HepG2 (cell line): ENCODE data around the gene C1QL2. TPM values are rescaled to one million over a fixed set of nuclear protein-coding genes. Genes with fewer than 3 reads are reported as not detected.

Source experiments
- ATAC-seq: fragments of 200-7000 bp; cut with Tn5 transposase; 3 replicates; pipeline ENCODE4 v1.9.1; 2020; ENCODE audit warnings: mild to moderate bottlenecking, moderate library complexity
- BruUV-seq: library from RNA; stranded (reverse); fragments of 400-500 nt; replicated peaks from 2 replicates; lab custom pipeline; 2021; lab: Mats Ljungman, UMichigan
- CTCF ChIA-PET: fragments of 300-600 bp; formaldehyde crosslinking; extraction: SDS; loops from one replicate; lab custom pipeline; 2021; ENCODE audit warnings: low total read pairs, inconsistent platforms, low intra/inter-chr PET ratio; lab: Yijun Ruan, JAX
- POLR2A ChIA-PET: fragments of 350-600 bp; sonication (Branson Sonifier 250); formaldehyde crosslinking; loops from one replicate; lab custom pipeline; 2020; ENCODE audit warnings: antibody characterized with exemption, inconsistent platforms; lab: Yijun Ruan, JAX
- DNase-seq: peaks from one replicate; pipeline ENCODE4 v3.0.0-alpha.2; 2015; ENCODE audit warnings: low spot score
- FAIRE-seq: peaks from 3 replicates; lab custom pipeline; 2011; peaks lifted over from hg19 to GRCh38; lab: Jason Lieb, UNC
- H2AFZ ChIP-seq: one replicate; pipeline ENCODE4 v1.6.1; 2011; ENCODE audit warnings: low read length, inconsistent platforms
- H3K27ac ChIP-seq: fragments of 300-600 bp; 3 replicates; pipeline ENCODE4 v1.8.0; 2011; ENCODE audit warnings: mixed run types, mild to moderate bottlenecking, mixed read lengths, low read length, inconsistent platforms; ENCODE audit not compliant: insufficient read depth; ENCODE audit errors: extremely low read length
- H3K27me3 ChIP-seq, 2 experiments: fragments of 200-600 bp in 1 of 2; 2 replicates in 1 of 2; 3 replicates in 1 of 2; pipeline versions ENCODE4 v1.6.0 to v1.8.0; 2011; ENCODE audit warnings: low read length in 2 of 2, mild to moderate bottlenecking in 2 of 2, moderate library complexity in 2 of 2, inconsistent platforms in 1 of 2; ENCODE audit not compliant: insufficient read depth in 2 of 2, control insufficient read depth in 1 of 2
- H3K36me3 ChIP-seq, 2 experiments: fragments of 200-600 bp in 1 of 2; replicated peaks in 1 of 2; 2 replicates in 1 of 2; 3 replicates in 1 of 2; pipeline versions ENCODE4 v1.5.1 to v1.8.0; 2011; ENCODE audit warnings: low read length in 2 of 2, inconsistent platforms in 1 of 2; ENCODE audit not compliant: insufficient read depth in 2 of 2, control insufficient read depth in 1 of 2
- H3K4me1 ChIP-seq: 2 replicates; pipeline ENCODE4 v1.5.1; 2012; ENCODE audit warnings: low read length, inconsistent platforms; ENCODE audit not compliant: insufficient read depth
- H3K4me2 ChIP-seq: 2 replicates; pipeline ENCODE4 v1.6.0; 2011; ENCODE audit warnings: low read depth, low read length, inconsistent platforms
- H3K4me3 ChIP-seq, 3 experiments: fragments of 200-600 bp in 1 of 3; sonication (generic), shearing (Covaris generic) in 1 of 3; replicated peaks in 1 of 3; 2 replicates each; pipeline ENCODE4 v1.5.1; 2011 to 2016; ENCODE audit warnings: low read length in 3 of 3, inconsistent platforms in 2 of 3, low read depth in 2 of 3, mild to moderate bottlenecking in 2 of 3, control low read depth in 1 of 3, mixed read lengths in 1 of 3; ENCODE audit not compliant: insufficient read depth in 1 of 3
- H3K79me2 ChIP-seq: one replicate; pipeline ENCODE4 v1.6.1; 2011; ENCODE audit warnings: low read length, inconsistent platforms; ENCODE audit not compliant: insufficient read depth
- H3K9ac ChIP-seq: 2 replicates; pipeline ENCODE4 v1.6.0; 2011; ENCODE audit warnings: mild to moderate bottlenecking, low read depth, low read length, inconsistent platforms; ENCODE audit not compliant: insufficient read depth
- H3K9me3 ChIP-seq: 2 replicates; pipeline ENCODE4 v1.5.1; 2012; ENCODE audit warnings: mild to moderate bottlenecking, low read length
- H4K20me1 ChIP-seq: 2 replicates; pipeline ENCODE4 v1.6.0; 2011; ENCODE audit warnings: inconsistent platforms, mild to moderate bottlenecking, low read length, moderate library complexity; ENCODE audit not compliant: insufficient read depth
- EED ChIP-seq: sonication (generic); formaldehyde crosslinking; IDR thresholded peaks from 2 replicates; pipeline ENCODE4 v1.5.0; 2020; ENCODE audit warnings: mild to moderate bottlenecking, missing genetic modification reagents
- MED1 ChIP-seq: sonication (generic); formaldehyde crosslinking; IDR thresholded peaks from 2 replicates; pipeline ENCODE4 v1.4.0; 2020; ENCODE audit warnings: missing genetic modification reagents
- MEIS1 ChIP-seq: sonication (generic); formaldehyde crosslinking; IDR thresholded peaks from 2 replicates; pipeline ENCODE4 v1.9.0; 2021; ENCODE audit warnings: mild to moderate bottlenecking, missing genetic modification reagents, moderate library complexity, borderline replicate concordance
- MNT ChIP-seq: fragments of 450-650 bp; IDR thresholded peaks from 2 replicates; pipeline ENCODE4 v1.6.1; 2016
- TEF ChIP-seq: sonication (generic); formaldehyde crosslinking; IDR thresholded peaks from 2 replicates; pipeline ENCODE4 v1.5.0; 2020; ENCODE audit warnings: missing genetic modification reagents
- WGBS: methylation state at CpG from one replicate; pipeline ENCODE4 v1.1.6; 2017; ENCODE audit warnings: low lambda C conversion rate; 5-methylcytosine and 5-hydroxymethylcytosine counted together
- in situ Hi-C: cut with HindIII; loops from 2 replicates; pipeline ENCODE4 v1.10.0; 2017; ENCODE audit warnings: low pct_unique_long_range_greater_than_20kb; ENCODE audit not compliant: extremely low pct_ligation_motif_present
- intact Hi-C: fragments of 100-400 bp; cut with micrococcal nuclease; formaldehyde crosslinking; loops from one replicate; pipeline ENCODE4 v1.10.0; 2022; ENCODE audit not compliant: unreplicated experiment
- polyA plus RNA-seq, 8 experiments: library from polyadenylated mRNA; depleted of rRNA in 3 of 8; stranded (reverse) in 7 of 8; unstranded in 1 of 8; fragments of >200 nt; fragmentation: Illumina TruSeq in 4 of 8; extraction: Trizol in 4 of 8; gene quantifications; 2 replicates each; pipeline versions ENCODE4 v1.2.1 to v1.2.3, GENCODE V29; 2011 to 2016; ENCODE audit warnings: low read depth in 4 of 8, missing spikeins in 1 of 8, mixed read lengths in 1 of 8; ENCODE audit not compliant: insufficient read depth in 1 of 8
- total RNA-seq, 5 experiments: library from RNA; depleted of rRNA; stranded (reverse); fragments of >200 nt; fragmentation: Illumina TruSeq; extraction: Trizol; gene quantifications; 2 replicates each; pipeline ENCODE4 v1.2.3, GENCODE V29; 2016; ENCODE audit warnings: low read depth in 1 of 5

Gene C1QL2
- total and polyA plus RNA-seq, 2 of the 13 experiments (the other 11 are each of a cell fraction or from before 2014, with no cell fraction given) = not detected

GRCh38 chr2:119160361-119160990, 1.9 kb upstream of the C1QL2 start:
- Histone ChIP-seq H3K4me1 (no peaks in the 10 kb centered on the region), H3K9ac (no peak overlapping the region)
- no peak for TF ChIP-seq TEF (CRISPR knock-in tag)
- TF ChIP-seq MEIS1 (CRISPR knock-in tag) = no peak
- no peak for TF ChIP-seq EED (CRISPR knock-in tag)
- no peak for TF ChIP-seq MED1 (CRISPR knock-in tag)
- TF ChIP-seq MNT = peak; percentile 94
- TF ChIP-seq, all 625 proteins: peak for 1
- CTCF ChIA-PET = no interaction called here
- no peak overlapping the region for H3K27ac ChIP-seq
- DNase-seq (no peak), ATAC-seq (no peak), FAIRE-seq (no peak)
- peaks cover 10 to 47% of the 10 kb centered on the region in 2 experiments; a peak in 4 of 5 replicates for H3K27me3 ChIP-seq
- intact Hi-C loops (no loop called here), in situ Hi-C loops (no loop called here)
- no peak overlapping the region for H2AFZ ChIP-seq
- H3K4me3 ChIP-seq = no peak overlapping the region
- H3K9me3 ChIP-seq = no peaks in the 10 kb centered on the region
- BruUV-seq = no TSS peak
- H3K79me2 ChIP-seq = no peaks in the 10 kb centered on the region
- no peak overlapping the region for H3K4me2 ChIP-seq
- POLR2A ChIA-PET = no interaction called here
- no peaks in the 10 kb centered on the region for H4K20me1 ChIP-seq
- 12% methylated on average over 9 of the region's 9 CpGs for WGBS
- H3K36me3 ChIP-seq = no peaks in the 10 kb centered on the region
